ENCODE results near the gene ASZ1. TPM values are rescaled to one million over a fixed set of nuclear protein-coding genes. Genes with fewer than 3 reads are reported as not detected.

ASZ1 gene
- total RNA-seq, 4 donors from 2014 or later, result not detected

DNA sequence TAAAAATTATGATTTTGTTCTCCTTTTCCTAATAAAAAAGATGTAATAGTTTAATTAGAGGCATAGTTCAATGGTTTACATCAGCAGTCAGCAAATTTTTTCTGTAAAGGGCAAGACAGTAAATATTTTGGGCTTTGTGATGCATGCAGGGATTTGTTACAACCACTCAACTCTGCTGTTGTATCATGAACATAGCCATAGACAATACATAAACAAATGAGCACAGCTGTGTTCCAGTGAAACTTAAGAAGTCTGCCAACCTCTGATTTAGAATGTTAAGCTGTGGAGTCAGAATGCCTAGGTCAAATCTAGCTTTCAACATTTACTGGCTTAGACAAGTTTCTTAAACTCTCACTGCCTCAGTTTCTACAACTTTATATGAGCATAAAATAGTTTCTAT lies 31.6 kb downstream of the ASZ1 start:
- TF ChIP-seq POLR2AphosphoS5 (IDR thresholded peaks at IDR 0.05) (no peak), POLR2A (IDR thresholded peaks at IDR 0.05; ENCODE audit: low read depth) (no peak), CTCF (IDR thresholded peaks at IDR 0.05) (no peak), EP300 (IDR thresholded peaks at IDR 0.05) (no peak)
- H3K27me3 ChIP-seq, result no peaks in the 10 kb centered on the region
- intact Hi-C loops (cut with DNase I), result no loop called here
- no peak for DNase-seq (ENCODE audit: extremely low spot score)
- H3K36me3 ChIP-seq, result no peaks in the 10 kb centered on the region
- H3K9me3 ChIP-seq, result no peaks in the 10 kb centered on the region
- no peak overlapping the region for H3K27ac ChIP-seq (replicated peaks in 1 of 4)
- no peaks in the 10 kb centered on the region for H3K4me1 ChIP-seq
- no peak overlapping the region for H3K4me3 ChIP-seq

DNA sequence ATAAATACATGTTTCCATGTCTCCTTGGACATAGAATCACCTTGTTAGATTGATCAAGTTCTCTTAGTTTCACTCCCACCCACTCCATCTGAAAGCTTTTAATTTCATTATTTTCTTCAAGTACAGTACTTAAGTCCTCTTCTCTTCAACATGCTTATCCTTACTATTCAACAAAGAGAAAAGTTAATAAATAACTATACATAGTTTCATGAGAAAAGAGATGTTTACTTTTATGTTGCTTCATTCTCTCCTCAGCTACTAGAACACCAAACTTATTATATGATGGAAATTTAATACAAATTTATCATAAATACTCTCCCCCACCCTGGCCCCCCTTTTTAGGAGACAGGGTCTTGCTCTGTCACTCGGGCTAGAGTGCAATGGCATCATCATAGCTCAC lies 33.5 kb downstream of the ASZ1 start:
- Histone ChIP-seq H3K4me1 (no peaks in the 10 kb centered on the region), H3K27me3 (no peaks in the 10 kb centered on the region), H3K36me3 (no peaks in the 10 kb centered on the region), H3K9me3 (peaks cover 0 to 8% (median 0%) of the 10 kb centered on the region in 4 donors), H3K4me3 (no peak overlapping the region), H3K27ac (replicated peaks in 1 of 4) (no peak overlapping the region)
- intact Hi-C loops (cut with DNase I), result no loop called here
- TF ChIP-seq CTCF (IDR thresholded peaks at IDR 0.05) (no peak), POLR2AphosphoS5 (IDR thresholded peaks at IDR 0.05) (no peak)
- DNase-seq (ENCODE audit: extremely low spot score), result no peak
- WGBS, result 89% methylated on average over 1 of the region's 1 CpG

DNA sequence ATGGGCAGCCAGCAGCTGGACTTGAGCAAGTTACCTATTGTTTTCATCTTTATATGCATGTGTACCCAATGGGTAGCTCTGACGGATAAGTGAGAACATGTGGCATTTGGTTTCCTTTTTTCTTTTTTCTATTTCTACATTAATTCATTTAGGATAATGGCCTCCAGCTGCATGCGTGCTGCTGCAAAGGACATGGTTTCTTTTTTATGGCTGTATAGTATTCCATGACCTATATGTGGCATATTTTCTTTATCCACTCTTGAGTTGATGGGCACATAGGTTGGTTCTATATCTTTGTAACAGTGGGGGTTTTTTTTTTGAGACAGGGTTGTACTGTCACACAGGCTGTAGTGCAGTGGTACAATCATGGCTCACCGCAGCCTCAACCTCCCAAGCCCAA lies 37.4 kb downstream of the ASZ1 start:
- no peak for DNase-seq (ENCODE audit: extremely low spot score)
- Histone ChIP-seq H3K27ac (replicated peaks in 1 of 4) (no peak overlapping the region), H3K9me3 (peaks cover 0 to 8% (median 0%) of the 10 kb centered on the region in 4 donors), H3K4me3 (no peak overlapping the region), H3K4me1 (no peaks in the 10 kb centered on the region), H3K36me3 (no peaks in the 10 kb centered on the region), H3K27me3 (no peaks in the 10 kb centered on the region)
- intact Hi-C loops (cut with DNase I), result no loop called here
- TF ChIP-seq POLR2AphosphoS5 (IDR thresholded peaks at IDR 0.05), result no peak
- no peak for TF ChIP-seq CTCF (IDR thresholded peaks at IDR 0.05)
- no peak for TF ChIP-seq EP300 (IDR thresholded peaks at IDR 0.05)
- no peak for TF ChIP-seq POLR2A (IDR thresholded peaks at IDR 0.05; ENCODE audit: low read depth)
- WGBS, result 98% methylated on average over 3 of the region's 3 CpGs

DNA sequence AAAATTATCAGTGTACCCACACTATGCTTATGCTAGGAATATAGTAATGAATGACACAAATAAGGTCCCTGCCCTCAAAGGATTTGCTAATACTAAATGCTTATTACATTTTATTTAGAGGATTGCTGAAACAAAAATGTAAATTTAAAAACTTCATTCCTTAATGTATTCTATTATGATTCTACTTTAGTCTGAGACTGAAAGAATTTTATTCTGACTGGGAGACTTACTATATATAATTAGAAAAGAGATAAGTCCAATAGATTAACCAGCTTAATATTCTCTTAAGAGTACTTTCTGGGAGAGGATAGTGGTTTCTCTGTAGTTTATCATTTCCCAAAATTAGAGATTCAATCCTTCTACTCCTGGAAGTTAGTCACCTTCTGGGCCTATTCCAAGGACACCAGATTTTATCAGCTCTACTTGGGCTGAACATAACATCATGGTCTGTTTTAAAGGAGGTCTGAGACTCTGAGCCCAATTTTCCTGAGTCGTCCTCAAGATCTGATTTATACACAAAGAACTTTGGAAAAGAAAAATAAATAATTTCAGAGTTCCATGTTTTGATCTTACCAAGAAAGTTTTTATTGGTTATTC lies 41.1 kb downstream of the ASZ1 start:
- Histone ChIP-seq H3K27ac (replicated peaks in 1 of 4) (no peak overlapping the region), H3K9me3 (peaks cover 0 to 8% (median 0%) of the 10 kb centered on the region in 4 donors), H3K27me3 (no peaks in the 10 kb centered on the region), H3K4me3 (no peak overlapping the region), H3K4me1 (no peaks in the 10 kb centered on the region), H3K36me3 (no peaks in the 10 kb centered on the region)
- DNase-seq (ENCODE audit: extremely low spot score), result no peak
- TF ChIP-seq POLR2AphosphoS5 (IDR thresholded peaks at IDR 0.05) (no peak), CTCF (IDR thresholded peaks at IDR 0.05) (no peak), POLR2A (IDR thresholded peaks at IDR 0.05; ENCODE audit: low read depth) (no peak), EP300 (IDR thresholded peaks at IDR 0.05) (no peak)
- 69% methylated on average over 1 of the region's 1 CpG for WGBS
- intact Hi-C loops (cut with DNase I), result no loop called here
